ENCODE results near the gene GYS1. TPM values are rescaled to one million over a fixed set of nuclear protein-coding genes. Genes with fewer than 3 reads are reported as not detected.

GYS1 gene
- total and polyA plus RNA-seq, 10 of the 15 experiments (the other 5 are each of a cell fraction or from before 2014, with no cell fraction given), result 3.7 to 62.0 (median 37.3) TPM

DNA sequence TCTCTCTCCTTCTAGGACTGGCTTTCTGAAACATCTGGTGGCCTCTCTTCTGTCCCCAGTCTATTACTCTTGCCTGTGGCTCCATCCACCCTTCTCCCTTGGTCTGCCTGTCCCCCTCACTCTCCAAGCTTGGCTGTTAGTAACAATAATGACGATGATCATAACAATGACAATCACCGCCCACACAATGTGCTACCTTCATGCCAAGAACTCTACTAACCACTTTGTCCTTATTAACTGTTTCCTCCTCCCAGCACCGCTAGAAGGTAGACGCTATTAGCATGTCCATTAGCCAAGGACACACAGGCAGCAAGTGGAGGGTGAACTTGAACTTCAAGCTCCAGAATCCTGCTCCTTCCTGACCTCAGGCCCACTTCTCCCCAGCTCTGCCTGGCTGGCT lies 2.7 kb downstream of the GYS1 start:
- ChIA-PET SMC1A (ENCODE audit: uncharacterized antibody, unreplicated experiment) (interaction anchor here (1.1 kb wide), 1 partner anchor 12 kb away, joined by 3 read pairs; no protein-coding TSS in a partner anchor), POLR2A (no interaction called here), RAD21 (ENCODE audit: unreplicated experiment) (no interaction called here), CTCF (interaction anchor here (1.1 to 4.0 kb wide), 2 partner anchors 11 to 19 kb away, joined by 3 to 55 read pairs; no protein-coding TSS in a partner anchor)
- H3K27me3 ChIP-seq (replicated peaks in 1 of 2; ENCODE audit: control insufficient read depth in 2 of 2, insufficient read depth in 2 of 2, low read length in 1 of 2), result no peaks in the 10 kb centered on the region
- FAIRE-seq (peak; percentile 54), ATAC-seq (no peak), DNase-seq (ENCODE audit: low read depth, low spot score) (no peak)
- H2AFZ ChIP-seq (ENCODE audit: control insufficient read depth, low read depth, low read length), result no peak overlapping the region
- H3K9me3 ChIP-seq (replicated peaks; ENCODE audit: control insufficient read depth, insufficient read depth, low read length), result no peaks in the 10 kb centered on the region
- no peaks in the 10 kb centered on the region for H4K20me1 ChIP-seq (ENCODE audit: control insufficient read depth, insufficient read depth)
- TSS peak; percentile 30 for BruUV-seq (replicated peaks)
- H3K79me2 ChIP-seq (ENCODE audit: control insufficient read depth, insufficient read depth, low read length), result peaks cover 45% of the 10 kb centered on the region
- no peak overlapping the region for H3K4me3 ChIP-seq
- 100% methylated on average over 4 of the region's 4 CpGs for WGBS (ENCODE audit: insufficient coverage, insufficient replicate concordance, low lambda C conversion rate, missing lambda C conversion rate)
- peaks cover 0 to 15% of the 10 kb centered on the region in 2 experiments; a peak in 3 of 4 replicates for H3K36me3 ChIP-seq (ENCODE audit: control insufficient read depth in 2 of 2, insufficient read depth in 2 of 2, low read length in 1 of 2)
- peak overlapping the region; percentile 7; the same call in 1 of the 2 replicates for H3K4me2 ChIP-seq (ENCODE audit: control insufficient read depth, insufficient read depth)
- peaks cover 3% of the 10 kb centered on the region for H3K4me1 ChIP-seq (ENCODE audit: control insufficient read depth, insufficient read depth, low read length)
- no peak for TF ChIP-seq USF1 (IDR thresholded peaks at IDR 0.05; ENCODE audit: borderline replicate concordance, extremely low read length, insufficient read depth, low read depth, low read length)
- TF ChIP-seq POLR2AphosphoS2 (IDR thresholded peaks at IDR 0.05; ENCODE audit: low read depth, low read length), result no peak
- no peak for TF ChIP-seq ZBTB40 (IDR thresholded peaks at IDR 0.05; ENCODE audit: borderline replicate concordance)
- TF ChIP-seq STAT1 (conservative IDR thresholded peaks at IDR 0.05), result no peak
- TF ChIP-seq, protein P1, sequence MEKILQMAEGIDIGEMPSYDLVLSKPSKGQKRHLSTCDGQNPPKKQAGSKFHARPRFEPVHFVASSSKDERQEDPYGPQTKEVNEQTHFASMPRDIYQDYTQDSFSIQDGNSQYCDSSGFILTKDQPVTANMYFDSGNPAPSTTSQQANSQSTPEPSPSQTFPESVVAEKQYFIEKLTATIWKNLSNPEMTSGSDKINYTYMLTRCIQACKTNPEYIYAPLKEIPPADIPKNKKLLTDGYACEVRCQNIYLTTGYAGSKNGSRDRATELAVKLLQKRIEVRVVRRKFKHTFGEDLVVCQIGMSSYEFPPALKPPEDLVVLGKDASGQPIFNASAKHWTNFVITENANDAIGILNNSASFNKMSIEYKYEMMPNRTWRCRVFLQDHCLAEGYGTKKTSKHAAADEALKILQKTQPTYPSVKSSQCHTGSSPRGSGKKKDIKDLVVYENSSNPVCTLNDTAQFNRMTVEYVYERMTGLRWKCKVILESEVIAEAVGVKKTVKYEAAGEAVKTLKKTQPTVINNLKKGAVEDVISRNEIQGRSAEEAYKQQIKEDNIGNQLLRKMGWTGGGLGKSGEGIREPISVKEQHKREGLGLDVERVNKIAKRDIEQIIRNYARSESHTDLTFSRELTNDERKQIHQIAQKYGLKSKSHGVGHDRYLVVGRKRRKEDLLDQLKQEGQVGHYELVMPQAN (conservative IDR thresholded peaks at IDR 0.05), result no peak
- no peak for TF ChIP-seq SREBF2 (IDR thresholded peaks at IDR 0.05; ENCODE audit: low read length)
- no peak for TF ChIP-seq NR2C2 (IDR thresholded peaks at IDR 0.05; ENCODE audit: borderline replicate concordance, control insufficient read depth, insufficient read length, low read depth)
- TF ChIP-seq MEF2A (IDR thresholded peaks at IDR 0.05; ENCODE audit: insufficient read depth, low read depth, low read length), result no peak
- no peak for TF ChIP-seq SIX5 (IDR thresholded peaks at IDR 0.05; ENCODE audit: low read depth, low read length, severe bottlenecking)
- no peak for TF ChIP-seq PML (IDR thresholded peaks at IDR 0.05; ENCODE audit: low read length)
- no peak for TF ChIP-seq RBBP5 (conservative IDR thresholded peaks at IDR 0.05)
- intact Hi-C loops (cut with micrococcal nuclease; ENCODE audit: unreplicated experiment), result no loop called here
- H3K9ac ChIP-seq (ENCODE audit: control insufficient read depth, insufficient read depth, low read length), result no peak overlapping the region
- no peak overlapping the region for H3K27ac ChIP-seq (ENCODE audit: control insufficient read depth, insufficient read depth)
- in situ Hi-C loops (cut with MboI), result no loop called here

All from GM12878 (cell line).